ENCODE results near the gene AHCYL2.
"Not testable (repeated sequence)": the region's sequence is repeated elsewhere in the genome, so short reads cannot be mapped to it uniquely, and the experiment has no call there.

The AHCYL2 gene

DNA sequence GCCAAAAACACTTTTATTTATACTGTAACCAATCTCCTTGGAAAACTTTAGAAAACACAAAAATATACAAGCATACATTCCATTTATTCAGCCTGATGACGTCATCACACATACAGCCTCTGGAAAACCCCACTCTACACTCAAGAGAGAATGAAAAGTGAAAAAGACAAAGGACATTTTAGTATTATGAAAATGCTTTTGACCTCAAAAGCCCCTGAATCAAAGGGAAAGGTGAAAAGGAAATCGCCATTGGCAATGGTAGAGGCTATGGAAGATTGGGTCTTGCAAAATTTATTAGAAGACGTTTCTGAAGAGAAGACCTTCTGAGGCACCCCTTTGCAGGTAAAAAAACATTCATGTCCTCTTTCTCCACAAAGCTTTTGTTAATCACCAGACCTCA, 126.5 kb downstream of the AHCYL2 start:
- no peaks in the 10 kb centered on the region for H3K27me3 Mint-ChIP-seq (ENCODE audit: low read depth, poor library complexity)
- H3K27ac Mint-ChIP-seq, result no peak overlapping the region
- no peak for DNase-seq
- no peaks in the 10 kb centered on the region for H3K9me3 Mint-ChIP-seq
- TF ChIP-seq, protein P1, sequence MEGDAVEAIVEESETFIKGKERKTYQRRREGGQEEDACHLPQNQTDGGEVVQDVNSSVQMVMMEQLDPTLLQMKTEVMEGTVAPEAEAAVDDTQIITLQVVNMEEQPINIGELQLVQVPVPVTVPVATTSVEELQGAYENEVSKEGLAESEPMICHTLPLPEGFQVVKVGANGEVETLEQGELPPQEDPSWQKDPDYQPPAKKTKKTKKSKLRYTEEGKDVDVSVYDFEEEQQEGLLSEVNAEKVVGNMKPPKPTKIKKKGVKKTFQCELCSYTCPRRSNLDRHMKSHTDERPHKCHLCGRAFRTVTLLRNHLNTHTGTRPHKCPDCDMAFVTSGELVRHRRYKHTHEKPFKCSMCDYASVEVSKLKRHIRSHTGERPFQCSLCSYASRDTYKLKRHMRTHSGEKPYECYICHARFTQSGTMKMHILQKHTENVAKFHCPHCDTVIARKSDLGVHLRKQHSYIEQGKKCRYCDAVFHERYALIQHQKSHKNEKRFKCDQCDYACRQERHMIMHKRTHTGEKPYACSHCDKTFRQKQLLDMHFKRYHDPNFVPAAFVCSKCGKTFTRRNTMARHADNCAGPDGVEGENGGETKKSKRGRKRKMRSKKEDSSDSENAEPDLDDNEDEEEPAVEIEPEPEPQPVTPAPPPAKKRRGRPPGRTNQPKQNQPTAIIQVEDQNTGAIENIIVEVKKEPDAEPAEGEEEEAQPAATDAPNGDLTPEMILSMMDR (IDR thresholded peaks at IDR 0.05), result no peak
- H3K4me3 Mint-ChIP-seq, result no peak overlapping the region
- no peaks in the 10 kb centered on the region for H3K4me1 Mint-ChIP-seq
- H3K36me3 Mint-ChIP-seq (ENCODE audit: low read depth), result no peaks in the 10 kb centered on the region

DNA sequence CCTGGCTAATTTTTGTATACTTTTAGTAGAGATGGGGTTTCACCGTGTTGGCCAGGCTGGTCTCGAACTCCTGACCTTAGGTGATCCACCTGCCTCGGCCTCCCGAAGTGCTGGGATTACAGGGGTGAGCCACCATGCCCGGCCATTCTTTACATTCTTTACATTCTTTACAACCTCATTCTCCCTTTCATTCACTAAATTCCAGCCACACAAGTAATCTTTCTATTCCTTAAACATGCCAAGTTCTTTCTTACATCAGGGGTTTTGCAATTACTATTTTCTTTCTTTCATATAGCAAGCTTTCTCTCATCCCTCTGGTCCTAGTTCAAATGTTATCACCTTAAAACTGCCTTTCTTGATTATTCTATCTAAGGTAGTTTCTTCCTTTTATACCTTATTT, 128.3 kb downstream of the AHCYL2 start:
- H3K36me3 Mint-ChIP-seq (ENCODE audit: low read depth); H3K27ac Mint-ChIP-seq; H3K4me1 Mint-ChIP-seq; DNase-seq; H3K9me3 Mint-ChIP-seq; H3K27me3 Mint-ChIP-seq (ENCODE audit: low read depth, poor library complexity); H3K4me3 Mint-ChIP-seq: not testable (repeated sequence)

GRCh38 chr7:129354428-129355157, 129.8 kb downstream of the AHCYL2 start:
- Mint-ChIP-seq H3K27me3 (ENCODE audit: low read depth, poor library complexity) (no peaks in the 10 kb centered on the region), H3K9me3 (no peaks in the 10 kb centered on the region), H3K36me3 (ENCODE audit: low read depth) (no peaks in the 10 kb centered on the region), H3K27ac (no peak overlapping the region), H3K4me1 (no peaks in the 10 kb centered on the region), H3K4me3 (no peak overlapping the region)
- TF ChIP-seq, protein P1 (IDR thresholded peaks at IDR 0.05), result no peak
- DNase-seq, result no peak

- TF ChIP-seq, protein P1 (IDR thresholded peaks at IDR 0.05), result no peak
- H3K27ac Mint-ChIP-seq, result no peak overlapping the region
- no peaks in the 10 kb centered on the region for H3K4me1 Mint-ChIP-seq
- H3K36me3 Mint-ChIP-seq (ENCODE audit: low read depth), result no peaks in the 10 kb centered on the region
- no peak overlapping the region for H3K4me3 Mint-ChIP-seq
- H3K27me3 Mint-ChIP-seq (ENCODE audit: low read depth, poor library complexity), result no peaks in the 10 kb centered on the region
- no peaks in the 10 kb centered on the region for H3K9me3 Mint-ChIP-seq
- DNase-seq, result no peak
Measured at GRCh38 chr7:129356176-129356575, 131.3 kb downstream of the AHCYL2 start.

- H3K27ac Mint-ChIP-seq, result no peak overlapping the region
- no peak for DNase-seq
Measured at GRCh38 chr7:129359176-129359575, 134.3 kb downstream of the AHCYL2 start.

GRCh38 chr7:129359638-129360037, 134.8 kb downstream of the AHCYL2 start:
- no peak overlapping the region for H3K4me3 Mint-ChIP-seq
- no peaks in the 10 kb centered on the region for H3K27me3 Mint-ChIP-seq (ENCODE audit: low read depth, poor library complexity)
- no peaks in the 10 kb centered on the region for H3K9me3 Mint-ChIP-seq
- H3K36me3 Mint-ChIP-seq (ENCODE audit: low read depth), result no peaks in the 10 kb centered on the region
- TF ChIP-seq, protein P1 (IDR thresholded peaks at IDR 0.05), result no peak
- H3K4me1 Mint-ChIP-seq, result no peaks in the 10 kb centered on the region
- DNase-seq, result no peak
- H3K27ac Mint-ChIP-seq, result no peak overlapping the region

More at GRCh38 chr7:129359176-129359575, 134.3 kb downstream of the AHCYL2 start:
- Mint-ChIP-seq H3K4me3 (no peak overlapping the region), H3K27me3 (ENCODE audit: low read depth, poor library complexity) (no peaks in the 10 kb centered on the region), H3K9me3 (no peaks in the 10 kb centered on the region), H3K36me3 (ENCODE audit: low read depth) (no peaks in the 10 kb centered on the region), H3K4me1 (no peaks in the 10 kb centered on the region)
- TF ChIP-seq, protein P1 (IDR thresholded peaks at IDR 0.05), result no peak

Measured in nephron progenitor cell (in vitro differentiated cells).